Measurements from ENCODE around the gene JMJD8.

Gene JMJD8

DNA sequence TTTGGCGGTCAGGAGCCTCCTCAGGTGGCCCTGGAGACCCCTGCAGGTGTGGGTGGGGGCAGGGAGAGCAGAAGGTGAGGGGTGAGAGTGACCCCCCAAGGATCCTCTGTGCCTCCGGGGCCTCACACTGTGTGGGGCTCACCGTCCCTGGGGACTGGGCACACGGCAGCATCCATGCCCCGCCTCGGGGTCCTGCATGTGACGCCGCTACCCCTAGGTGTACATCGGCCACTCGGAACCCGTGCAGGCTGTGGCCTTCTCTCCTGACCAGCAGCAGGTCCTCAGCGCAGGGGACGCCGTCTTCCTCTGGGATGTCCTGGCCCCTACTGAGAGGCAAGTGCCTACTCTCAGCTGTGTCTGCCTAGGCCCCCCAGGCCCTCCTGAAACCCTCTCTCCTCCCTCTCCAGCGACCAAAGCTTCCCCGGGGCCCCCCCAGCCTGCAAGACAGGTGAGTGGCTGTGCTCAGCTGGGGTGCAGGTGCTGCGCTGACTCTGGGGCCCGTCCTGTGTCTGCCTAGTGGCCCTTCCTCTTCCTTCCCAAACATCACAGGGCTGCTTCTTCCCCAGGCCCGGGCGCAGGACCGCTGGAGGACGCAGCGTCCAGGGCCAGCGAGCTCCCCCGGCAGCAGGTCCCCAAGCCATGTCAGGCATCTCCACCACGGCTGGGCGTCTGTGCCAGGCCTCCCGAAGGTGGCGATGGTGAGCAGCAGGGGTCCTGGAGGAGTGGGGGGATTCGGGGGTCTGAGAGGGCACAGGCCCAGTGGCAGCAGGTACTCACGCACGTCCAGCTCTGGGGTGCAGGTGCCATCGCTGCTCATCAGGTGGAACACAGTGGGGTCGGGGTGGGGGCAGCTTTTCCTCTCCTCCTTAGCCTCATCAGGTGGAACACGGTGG is 25.2 kb downstream of the JMJD8 start:
- no peak for DNase-seq

DNA sequence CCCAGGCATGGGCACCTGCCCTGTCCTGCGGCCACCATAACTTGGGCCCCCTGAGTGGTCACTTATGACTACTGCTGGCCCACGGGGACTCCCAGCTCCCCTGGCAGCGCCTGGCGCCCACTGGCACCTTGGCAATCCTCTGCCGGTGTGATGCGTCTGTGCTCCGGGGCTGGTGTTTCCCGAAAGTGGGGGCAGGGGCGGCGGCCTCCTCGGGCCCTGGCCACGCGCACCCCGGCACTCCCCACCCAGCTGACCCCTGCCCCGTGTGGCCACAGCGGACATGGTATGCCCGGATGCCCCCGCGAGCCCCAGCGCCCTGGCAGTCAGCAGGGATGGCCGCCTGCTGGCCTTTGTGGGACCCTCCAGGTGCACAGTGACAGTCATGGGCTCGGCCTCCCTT is 26.6 kb downstream of the JMJD8 start:
- no peak for DNase-seq

DNA sequence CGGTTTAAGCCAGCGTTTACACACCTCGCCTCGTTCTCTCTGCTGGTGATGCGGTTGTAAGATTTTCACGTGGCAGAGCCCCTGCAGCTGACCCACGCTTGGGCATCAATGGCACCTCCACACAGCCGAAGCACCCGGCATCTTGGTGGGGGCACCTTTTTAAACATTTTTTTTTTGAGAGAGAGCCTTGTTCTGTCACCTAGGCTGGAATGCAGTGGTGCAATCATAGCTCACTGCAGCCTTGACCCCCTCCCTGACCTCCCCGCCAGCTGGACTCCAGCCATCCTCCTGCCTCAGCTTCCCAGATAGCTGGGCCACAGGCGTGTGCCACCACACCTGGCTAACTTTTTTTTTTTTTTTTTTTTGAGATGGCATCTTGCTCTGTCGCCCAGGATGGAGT is 30.1 kb downstream of the JMJD8 start:
- no peak for DNase-seq

DNA sequence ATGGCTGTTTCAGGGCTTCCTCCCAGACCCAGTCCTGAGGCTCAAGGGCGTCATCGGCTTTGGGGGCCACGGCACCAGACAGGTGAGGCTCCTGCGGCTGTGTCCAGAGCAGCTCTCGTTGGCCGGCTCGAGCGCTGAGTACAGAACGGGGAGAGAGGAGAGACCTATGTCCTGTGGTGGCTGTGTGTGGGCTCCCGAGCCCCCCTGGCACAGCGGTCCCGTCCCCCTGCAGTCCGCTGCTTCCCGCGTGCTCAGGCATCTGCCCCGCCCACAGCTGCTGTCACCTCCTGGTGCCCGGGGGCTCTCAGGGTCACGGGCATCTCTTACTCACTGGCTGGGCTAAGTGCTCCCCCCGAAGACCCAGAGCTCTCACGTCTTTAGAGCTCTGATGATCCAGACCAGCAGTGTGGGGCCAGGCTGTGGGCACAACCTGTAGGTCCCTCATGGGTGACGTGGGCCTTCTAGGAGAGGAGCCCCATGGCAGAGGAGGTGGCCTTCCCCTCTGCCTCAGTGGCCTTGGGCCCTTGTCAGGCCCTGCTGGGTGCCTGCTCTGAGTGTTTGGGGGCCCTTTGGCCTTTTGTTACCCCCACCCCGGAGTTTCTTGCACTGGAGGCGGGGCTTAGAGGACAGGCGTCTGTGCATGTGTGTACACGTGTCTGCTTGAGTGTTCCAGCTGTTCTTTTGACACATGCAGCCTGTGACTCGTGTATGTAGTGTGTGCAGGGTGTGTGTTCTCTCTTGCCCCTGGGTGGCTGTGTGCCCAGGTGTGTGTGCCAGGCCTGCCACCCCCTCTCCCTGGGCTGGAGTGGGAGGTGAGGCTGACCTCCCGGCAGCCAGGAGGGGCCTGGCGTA is 31.5 kb downstream of the JMJD8 start:
- DNase-seq = no peak

DNA sequence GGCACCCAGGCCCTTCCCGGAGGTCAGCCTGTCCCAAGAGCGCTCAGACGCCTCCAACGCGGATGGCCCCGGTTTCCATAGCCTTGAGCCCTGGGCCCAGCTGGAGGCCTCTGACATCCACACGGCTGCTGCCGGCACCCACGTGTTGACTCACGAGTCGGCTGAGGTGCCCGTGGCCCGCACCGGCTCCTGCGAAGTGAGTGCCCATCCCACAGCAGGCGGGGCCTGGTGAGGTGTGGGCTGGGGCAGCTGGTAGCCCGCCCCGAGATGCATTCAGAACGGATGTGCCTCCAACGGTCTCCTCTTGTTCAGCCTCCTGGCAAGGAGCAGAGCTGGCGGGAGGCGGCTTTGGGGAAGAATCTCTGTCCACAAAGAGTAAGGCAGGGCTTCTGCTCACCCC is 32.3 kb downstream of the JMJD8 start:
- no peak for DNase-seq

DNA sequence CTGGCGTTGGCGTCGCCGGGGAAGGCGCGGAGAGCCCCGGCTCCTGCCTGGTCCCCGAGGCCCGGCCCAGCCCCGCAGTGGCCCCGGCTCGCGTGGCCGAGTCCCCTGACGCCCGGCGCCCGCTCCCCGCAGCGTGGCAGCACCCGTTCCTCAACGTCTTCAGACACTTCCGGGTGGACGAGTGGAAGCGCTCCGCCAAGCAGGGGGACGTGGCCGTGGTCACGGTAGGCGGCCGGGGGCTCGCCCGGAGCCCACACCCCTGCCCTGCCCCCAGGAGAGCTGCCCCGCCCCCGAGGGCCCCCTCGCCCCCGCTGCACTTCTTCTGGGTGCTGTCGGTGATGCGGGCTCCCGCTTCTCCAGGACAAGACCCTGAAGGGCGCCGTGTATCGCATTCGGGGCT is 34.5 kb downstream of the JMJD8 start:
- no peak for DNase-seq

DNA sequence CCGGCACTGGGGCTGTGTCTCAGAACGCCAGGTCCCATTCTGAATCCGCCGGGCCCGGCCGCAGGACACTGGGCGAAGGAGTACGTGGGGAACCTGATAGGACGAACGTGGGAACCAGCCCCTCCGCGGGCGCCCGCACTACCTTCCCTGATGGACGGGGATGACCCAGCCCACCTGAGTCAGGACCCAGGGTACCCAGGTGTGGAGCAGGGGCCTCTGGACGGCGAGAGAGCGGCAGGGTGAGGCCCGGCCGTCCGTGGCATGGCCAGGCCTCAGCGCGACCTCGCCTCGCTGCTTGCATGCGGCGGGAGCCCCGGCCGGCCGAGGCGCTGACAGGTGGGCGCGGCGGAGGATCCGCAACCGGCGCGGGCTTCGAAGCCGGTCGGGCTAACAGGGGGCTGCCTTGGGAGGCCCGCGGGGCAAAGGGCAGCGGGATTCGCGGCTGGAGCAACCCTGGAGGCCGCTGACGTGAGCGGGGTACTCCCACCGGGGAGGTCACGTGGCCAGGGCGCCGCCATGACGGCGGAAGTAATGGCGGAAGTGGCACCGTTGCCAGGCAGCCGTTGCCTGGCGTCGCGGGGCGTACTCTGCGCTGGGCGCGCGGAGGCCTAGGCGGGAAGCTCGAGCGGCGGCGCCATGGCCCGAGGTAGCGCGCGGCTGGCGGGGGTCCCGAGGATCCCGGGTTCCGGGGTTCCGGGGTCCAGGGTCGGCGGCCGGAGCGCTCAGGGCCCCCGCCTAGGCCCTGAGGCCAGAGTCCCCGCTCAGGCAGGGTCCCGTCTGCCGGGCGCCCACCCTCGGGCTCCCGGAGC is 35.1 kb downstream of the JMJD8 start, which contains the start of gene WDR90:
Gene WDR90, plus strand, starts transcription at position 585 of the 809 bp plus-strand sequence. Its CDS starts 52 bp downstream, at position 637.
- peak; percentile 68 for DNase-seq

DNA sequence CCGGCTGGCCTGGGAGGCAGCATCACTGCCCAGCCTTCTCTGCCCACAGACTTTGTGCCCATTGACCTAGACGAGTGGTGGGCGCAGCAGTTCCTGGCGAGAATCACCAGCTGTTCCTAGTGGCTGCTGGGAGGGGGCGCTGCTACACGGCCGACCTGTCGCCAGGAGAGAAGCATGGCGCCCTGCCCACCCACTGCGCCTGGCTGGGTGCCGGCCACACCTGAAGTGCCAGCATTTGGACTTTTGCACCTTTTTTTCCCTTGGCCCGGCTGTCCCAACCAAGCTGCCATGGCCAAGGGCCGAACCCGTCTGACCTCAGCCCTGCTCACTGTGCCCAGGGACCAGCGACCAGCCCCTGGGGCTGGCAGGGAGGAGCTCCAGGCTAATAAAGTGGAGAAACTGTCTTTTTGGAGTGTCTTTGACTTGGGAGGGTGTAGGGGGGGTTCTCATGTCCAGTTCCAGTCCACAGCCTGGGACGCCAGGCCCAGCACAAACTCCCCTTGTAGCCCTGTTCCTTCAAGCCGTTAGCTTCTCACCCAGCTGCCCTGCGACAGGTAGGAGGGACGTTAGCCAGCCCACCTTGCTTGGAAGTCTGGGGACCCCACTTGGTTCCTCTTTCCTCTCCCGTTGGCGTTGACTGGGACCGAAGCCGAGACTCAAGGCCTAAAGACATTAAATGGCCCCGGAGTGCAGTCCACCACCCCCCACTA is 35.9 kb downstream of the JMJD8 start:
- no peak for DNase-seq

DNA sequence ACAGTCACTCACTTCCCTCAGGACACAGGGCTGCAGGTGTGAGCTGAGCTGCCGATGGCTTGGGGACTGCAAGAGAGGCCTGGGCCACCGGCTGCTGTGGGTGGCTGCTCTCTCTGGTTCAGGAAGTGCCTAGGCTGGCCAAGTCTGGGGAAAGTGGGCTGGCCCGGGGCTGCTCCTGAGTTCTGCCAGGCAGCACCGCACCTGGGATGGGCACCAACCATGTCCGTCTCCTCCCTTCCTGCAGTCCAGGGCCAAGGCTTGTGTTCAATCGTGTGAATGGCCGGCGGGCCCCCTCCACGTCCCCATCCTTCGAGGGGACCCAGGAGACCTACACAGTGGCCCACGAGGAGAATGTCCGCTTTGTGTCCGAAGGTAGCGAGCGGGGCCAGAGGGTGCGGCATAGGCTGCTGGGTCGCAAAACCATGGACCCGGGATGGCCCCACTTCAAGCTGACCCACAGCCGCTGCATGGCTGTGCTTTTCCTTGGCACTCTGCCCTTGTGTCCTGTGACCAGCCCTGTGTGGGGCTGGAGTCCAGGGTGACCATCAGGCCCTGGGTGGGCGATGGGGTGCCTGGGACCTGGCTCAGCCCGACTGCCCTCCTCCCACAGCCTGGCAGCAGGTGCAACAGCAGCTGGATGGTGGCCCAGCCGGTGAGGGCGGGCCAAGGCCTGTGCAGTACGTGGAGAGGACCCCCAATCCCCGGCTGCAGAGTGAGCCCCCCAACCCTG is 36.8 kb downstream of the JMJD8 start:
- DNase-seq = no peak

DNA sequence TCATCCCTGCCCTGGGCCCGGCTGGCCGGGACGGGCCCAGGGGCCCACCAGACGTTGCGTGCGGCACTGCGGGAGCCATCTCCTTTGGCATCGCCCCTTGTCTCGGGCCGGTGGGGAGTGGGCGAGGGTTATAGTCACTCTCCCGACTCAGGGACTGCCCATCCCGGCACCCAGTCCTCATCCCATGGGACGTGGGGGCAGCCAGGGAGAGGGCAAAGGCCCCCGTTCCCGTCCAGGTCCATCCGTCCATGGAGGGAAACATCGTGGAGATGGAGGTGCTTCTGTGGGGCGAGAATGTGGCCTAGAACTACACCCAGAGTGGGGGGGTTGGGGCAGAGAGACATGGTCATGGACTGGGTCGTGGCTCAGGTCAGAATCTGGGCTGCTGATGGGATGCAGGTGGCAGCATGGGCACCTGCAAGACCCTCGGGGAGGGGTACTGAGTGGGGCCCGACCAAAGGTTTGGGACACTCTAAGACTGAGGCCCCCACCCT is 37.4 kb downstream of the JMJD8 start:
- no peak for DNase-seq

DNA sequence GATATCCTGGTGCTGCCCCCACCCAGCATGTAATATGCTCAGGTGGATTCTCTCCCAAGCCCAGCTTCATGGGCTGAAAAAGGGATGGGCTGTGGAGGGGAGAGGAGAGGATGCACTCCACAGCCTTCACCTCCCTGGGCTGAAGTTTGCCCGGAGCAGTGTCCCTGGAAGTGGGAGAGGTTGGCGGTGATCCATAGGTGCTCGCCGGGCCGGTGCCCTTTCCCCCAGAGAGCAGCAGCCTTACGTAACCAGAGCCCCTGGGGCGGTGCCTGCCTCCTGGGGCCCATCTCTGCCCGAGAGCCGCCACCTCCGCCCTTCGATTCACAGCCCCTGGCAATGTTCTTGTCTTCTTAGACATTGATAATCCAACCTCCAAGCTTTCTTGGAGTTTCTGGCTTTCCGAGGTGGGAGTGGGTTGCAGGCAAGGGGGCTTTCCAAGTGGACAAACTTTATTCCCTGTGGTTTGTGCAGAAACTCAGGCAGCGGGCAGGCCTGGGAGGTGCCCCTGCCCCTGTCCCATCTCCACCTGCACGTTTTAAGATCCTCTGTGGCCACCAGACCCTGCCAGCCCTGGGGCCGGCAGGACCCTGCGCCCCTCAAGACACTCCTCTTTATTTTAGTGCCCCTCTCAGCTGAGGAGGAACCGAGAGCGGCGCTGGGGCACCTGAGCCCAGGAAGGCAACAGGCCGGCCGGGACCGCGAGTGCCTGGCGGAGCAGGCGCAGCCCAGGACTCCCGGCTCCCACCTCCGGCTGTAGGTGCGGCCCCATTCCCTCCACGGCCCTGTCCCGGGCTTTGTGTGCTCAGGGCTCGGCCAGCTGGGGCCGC is 38.1 kb downstream of the JMJD8 start:
- no peak for DNase-seq

DNA sequence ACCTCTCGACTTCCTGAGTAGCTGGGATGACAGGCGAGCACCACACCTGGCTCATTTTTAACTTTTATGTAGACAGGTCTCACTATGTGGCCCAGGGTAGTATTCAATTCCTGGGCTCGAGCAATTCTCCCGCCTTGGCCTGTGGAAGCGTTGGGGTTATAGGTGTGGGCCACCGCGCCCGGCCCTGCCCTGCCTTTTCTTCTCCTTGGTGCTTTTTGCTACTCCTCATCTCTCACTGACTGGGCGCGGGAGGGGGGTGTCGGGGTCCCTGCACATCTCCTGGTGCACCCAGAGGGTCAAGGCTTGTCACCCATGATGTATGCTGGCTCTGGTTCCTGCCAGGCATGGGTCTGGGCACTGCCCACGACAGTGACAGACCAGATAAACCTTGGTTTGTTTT is 39.6 kb downstream of the JMJD8 start:
- DNase-seq = no peak

DNA sequence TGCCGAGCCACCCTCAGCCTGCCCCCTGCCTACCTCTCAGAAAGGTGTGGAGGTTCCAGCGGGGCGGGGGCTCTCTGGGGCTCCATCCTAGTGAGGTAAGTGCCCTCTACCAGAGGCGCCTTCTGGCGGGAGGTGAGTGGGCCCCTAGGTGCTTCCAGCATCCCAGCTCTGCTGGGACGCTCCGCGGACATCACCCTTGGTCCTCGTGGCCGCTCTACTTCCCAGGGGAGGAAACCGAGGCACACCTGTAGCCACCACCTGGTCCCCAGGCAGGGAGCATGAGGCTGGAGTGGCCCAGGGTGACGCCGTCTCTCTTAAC is 41.1 kb downstream of the JMJD8 start:
- DNase-seq = no peak

DNA sequence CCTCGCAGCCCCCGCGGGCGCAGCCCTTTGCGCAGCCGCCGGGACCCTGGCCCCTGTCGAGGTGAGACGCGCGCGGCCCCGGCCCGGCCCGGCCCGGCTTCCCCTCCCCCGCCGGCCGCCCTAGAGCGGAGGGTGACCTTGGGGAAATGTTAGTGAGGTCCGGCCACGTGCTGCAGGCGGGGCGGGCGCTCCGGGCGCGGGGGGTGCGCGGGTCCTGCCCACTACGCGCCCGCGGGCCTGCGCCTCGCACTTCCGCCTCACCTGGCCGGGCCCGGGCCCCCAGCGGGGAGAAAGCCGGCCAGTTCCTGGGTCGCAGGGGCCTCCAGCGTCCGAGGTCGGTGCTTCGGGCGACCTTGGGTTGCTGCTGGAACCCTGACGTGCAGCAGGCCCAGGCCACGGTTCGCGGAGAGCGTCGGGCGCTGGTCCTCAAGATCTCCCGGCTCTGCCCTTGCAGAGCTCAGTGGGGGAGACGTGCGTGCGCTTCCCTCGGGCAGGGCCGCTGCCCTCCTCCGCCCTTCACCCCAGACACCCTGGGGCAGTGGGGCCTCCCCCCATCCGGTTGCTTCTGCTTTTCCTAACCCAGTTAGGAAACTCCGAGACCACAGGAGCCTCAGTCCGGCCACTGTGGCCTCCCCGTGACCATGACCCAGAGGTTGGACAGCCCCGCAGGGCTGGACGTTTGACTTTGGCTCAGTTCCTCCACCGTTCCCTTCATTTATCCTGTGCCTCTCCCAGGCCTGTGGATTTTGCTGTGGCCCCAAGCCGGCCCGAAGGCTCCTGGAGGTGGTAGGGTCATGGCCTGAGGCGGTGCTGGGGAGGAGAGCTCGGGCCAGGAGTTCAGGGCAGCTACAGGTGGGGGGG is 41.7 kb downstream of the JMJD8 start:
- DNase-seq = no peak

DNA sequence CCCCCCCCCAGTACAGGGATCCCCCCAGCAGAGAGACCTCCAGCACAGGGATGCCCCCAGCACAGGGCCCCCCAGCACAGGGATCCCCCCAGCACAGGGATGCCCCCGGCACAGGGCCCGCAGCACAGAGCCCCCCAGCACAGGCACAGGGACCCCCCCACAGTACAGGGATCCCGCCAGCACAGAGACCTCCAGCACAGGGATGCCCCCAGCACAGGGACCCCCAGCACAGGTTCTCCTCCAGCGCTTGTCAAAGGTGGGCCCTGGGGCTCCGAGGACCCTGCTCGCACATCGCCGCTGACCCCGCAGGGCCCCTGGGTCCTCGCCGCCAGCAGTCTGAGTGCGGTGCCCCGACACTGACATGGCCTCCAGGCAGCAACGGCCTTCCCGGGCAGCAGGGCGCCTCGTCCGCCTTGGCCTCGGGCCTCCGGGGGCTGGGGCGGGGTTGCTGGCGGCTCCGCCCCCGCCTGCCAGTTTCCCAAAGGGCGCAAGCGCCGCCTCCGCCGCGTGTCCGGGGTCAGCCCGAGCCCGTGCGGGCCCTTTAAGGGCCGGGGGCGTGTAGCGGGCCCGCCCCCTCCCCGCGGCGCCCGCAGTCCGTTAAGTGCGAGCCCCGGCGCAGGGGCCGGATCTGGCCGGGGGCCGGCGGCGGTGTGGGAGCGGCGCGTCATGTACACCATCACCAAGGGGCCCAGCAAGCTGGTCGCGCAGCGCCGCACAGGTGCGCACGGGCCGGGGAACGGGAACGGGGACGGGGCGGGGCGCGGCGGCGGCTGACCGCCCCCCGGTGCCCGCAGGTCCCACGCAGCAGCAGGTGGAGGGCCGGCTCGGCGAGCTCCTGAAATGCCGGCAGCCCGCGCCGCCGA is 42.6 kb downstream of the JMJD8 start, which contains the start of gene MCRIP2:
Gene MCRIP2, plus strand, starts transcription at position 503 of the 863 bp plus-strand sequence. Its CDS starts 164 bp downstream, at position 667.
- DNase-seq = no peak

DNA sequence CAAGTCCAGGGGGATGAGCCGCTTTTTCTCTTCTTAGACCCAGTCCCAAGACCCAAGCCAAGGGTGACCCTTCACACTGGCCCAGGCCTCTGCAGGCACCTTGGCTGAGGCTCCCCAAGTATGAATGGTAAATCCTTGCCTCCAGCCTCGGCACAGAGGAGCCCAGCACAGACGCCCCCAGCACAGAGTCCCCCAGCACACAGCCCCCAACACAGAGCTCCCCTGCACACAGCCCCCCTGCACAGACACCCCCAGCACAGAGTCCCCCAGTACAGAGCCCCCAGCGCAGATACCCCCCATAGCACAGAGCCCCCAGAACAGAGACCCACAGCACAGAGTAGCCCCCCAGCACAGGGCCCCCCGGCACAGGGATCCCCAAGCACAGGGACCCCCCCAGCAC is 43.5 kb downstream of the JMJD8 start:
- DNase-seq = no peak

DNA sequence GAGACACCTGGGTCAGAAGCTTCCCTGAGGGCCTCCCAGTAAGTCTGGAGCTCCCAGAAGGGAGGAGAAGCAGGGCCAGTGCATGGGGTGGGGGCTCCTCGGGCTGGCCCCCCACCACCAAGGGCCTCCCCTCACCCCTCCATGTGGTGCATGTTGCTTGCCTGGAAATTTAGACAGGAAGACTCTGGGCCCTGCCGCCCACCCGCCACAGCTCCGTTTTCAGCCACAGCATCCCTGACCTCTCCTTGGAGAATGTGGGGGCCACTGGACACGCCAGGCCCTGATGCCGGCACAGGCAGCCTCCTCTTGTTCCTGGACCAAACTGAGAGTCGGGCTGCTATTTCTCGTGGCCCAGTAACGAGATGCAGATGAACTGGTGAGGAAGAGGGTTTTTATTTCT is 45.3 kb downstream of the JMJD8 start:
- no peak for DNase-seq

DNA sequence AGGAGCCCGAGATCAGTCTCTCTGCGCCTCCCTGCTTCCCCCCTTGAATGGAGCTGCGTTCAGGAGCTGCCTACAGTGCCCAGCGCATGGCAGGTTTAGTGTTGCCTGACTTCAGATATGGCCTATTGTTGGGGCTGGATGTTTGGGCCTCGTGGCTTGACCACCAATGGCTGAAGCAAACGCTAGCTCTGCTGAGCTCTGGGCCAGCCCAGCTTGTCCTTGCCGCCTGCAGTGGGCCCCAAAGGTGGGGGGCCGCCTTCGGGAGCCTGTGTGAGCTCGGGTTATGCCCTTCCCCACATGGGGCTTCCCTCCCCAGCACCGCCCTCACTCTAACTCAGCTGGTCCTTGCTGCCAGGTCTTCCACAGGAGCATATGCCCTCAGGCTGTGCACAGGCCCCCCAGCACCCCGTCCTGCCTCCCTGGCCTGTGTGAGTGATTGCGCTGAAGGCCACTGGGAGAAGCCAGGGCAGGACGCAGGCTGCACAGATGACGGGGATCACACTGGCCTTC is 46.0 kb downstream of the JMJD8 start:
- DNase-seq = no peak
